ELF-1 (cell line): ENCODE measurements around the gene SH3BP2.
A peak's percentile ranks its signal among the peaks of the same experiment; 100 is the strongest.

Source experiments
- DNase-seq: peaks from one replicate; pipeline ENCODE4 v3.0.0-alpha.2; 2016; ENCODE audit warnings: low read depth, low spot score

Gene SH3BP2

DNA sequence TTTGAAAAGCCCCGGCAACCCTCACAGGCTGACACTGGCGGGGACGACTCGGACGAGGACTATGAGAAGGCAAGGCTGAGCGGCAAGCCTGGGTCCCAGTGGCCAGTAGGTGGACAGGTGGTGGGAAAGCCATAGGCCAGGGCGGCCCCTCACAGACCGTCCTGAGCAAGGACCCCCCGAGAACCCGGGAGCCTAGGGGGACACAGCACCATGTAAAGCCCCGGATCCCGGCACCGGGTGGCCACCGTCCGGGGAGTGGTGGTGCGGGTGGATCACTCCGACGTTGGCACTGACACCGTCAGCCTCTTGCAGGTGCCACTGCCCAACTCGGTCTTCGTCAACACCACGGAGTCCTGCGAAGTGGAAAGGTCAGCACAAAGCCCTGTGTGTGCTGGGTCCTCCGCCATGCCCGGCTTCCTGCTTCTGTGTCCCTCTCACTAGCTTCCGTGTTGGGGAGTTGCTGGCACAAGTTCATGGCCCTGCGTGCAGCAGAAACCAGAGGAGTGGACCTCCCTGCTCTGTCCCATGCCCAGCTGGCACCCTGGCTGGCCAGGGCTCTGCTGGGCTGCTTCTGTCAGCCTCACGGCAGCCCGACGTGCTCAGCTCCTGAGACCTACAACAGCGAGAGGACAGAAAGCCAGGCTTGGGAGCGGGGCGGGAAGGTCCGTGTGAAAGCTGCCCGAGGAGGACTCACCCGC, 38.9 kb downstream of the SH3BP2 start:
- no peak for DNase-seq

DNA sequence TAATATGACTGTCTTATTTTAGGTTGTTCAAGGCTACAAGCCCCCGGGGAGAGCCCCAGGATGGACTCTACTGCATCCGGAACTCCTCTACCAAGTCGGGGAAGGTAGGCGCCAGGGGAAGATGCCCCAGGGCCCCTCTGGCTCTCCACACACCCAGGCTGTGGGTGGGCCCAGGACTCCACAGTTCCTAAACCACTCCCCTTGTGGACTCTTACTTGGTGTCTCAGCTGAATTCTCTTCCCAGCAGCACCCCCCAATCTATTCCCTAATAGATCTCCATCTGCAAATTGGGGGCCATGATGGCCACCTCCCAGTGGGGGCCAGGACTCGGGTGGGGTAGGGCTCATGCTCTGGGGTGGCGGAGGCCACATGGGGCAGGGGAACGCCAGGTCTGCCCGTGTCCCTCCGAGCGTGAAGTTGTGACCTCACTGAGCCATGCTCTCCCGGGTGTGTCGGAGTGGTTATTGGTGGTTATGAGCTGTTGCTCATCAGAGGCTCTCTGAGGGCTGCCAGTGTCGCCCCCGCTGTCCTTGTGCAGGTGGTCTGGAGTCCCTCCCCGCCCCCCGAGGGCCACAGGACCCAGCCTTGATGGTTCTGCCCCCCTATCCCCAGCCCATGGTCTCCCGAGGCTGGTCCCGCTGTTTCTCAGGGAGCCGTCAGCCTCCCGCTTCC, 39.6 kb downstream of the SH3BP2 start:
- DNase-seq = no peak

DNA sequence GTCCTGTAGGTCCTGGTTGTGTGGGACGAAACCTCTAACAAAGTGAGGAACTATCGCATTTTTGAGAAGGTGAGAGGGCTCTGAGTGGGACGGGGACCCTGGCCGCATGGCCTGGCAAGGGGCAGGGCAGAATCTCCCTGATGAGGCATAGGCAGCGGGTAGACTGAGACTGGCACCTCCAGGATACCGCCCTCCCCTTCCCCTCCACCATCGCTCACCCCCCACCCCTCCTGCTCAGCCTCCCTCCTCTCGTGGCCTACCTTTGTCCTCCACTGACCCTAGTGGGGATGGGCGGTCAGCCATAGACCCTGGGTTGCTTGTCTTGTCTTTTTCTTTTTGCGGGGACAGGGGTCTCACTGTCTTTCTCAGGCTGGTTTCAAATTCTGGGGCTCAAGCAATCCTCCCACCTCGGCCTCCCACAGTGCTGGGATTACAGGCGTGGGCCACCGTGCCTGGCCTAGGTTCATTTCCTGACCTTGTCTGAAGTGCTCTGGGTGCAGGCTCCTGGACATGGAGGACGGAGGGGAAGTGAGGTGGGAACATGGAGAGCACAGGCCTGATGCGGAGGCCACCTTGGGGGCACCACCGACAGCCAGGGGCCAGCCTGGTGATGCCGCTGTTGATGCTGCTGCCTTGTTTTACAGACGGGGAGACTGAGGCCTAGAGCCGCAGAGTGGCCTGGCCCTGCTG, 40.2 kb downstream of the SH3BP2 start:
- DNase-seq = no peak

DNA sequence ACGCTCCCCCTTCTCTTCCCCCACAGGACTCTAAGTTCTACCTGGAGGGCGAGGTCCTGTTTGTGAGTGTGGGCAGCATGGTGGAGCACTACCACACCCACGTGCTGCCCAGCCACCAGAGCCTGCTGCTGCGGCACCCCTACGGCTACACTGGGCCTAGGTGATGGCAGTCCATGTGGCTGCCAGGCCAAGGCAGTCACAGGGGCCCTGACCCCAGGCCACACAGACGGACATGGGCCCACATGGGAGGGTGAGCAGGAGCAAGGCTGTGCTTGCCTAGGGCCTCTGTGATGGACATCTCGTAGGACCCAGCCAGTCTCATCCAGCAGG, 40.8 kb downstream of the SH3BP2 start:
- DNase-seq = no peak

DNA sequence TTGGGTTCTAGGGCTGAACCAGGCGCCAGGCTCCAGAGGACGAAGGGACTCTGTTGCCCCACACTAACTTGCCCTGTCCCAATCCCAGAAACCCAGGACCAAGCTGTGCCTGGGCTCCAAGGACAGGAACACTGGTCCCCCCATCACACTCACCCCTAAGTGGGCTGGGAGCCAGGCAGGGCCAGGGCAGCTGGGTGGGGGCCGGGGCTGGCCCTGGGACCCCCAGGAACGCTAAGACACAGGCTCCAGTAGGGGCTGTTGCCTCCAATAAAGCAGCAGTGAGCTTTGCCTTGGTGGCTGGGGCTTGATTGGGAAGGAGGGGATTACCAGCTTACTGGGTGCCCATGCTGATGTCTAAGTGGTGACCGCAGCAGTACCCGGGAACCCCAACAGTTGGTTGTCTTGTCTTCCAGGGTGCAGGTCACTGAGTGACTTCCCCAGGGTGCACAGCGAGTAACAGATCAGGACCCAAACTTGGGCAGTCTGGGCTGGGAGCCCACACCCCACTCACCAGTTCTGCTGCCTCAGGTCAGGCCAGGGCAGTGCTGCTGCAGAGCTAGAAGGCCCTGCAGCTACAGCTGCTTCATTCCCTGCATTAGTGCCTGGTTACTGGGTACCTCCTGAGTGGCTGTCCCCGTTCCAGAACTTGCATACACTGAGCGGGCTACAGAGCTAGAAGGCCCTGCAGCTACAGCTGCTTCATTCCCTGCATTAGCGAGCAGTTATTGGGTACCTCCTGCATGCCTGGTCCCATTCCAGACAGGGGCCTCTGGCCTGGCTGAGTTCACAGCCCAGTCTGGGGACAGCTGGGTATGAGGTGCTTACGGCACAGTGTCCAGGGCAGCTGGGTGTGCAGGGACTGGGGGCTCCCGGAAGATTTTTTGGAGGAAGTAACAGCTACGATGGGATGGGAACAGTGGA, 41.4 kb downstream of the SH3BP2 start:
- no peak for DNase-seq

DNA sequence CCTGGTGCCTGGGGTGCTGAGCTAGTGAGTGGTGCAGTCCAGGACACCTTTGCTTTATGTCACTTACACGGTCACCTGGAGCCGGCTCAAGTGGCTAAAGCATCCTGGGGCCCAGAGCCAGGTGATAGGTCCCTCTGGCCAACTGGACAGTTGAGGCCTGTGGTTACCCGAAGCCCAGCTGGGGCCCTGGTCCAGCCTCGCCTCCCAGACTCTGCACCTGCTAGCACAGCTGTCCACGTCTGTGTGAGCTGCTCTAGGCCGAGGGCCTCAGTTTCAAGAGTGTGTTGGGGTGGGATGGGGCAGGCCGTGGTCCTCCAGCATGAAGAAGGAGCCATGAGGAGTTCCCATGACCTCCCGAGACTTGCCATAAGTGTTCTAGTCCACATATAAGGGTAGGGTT, 43.1 kb downstream of the SH3BP2 start:
- no peak for DNase-seq

DNA sequence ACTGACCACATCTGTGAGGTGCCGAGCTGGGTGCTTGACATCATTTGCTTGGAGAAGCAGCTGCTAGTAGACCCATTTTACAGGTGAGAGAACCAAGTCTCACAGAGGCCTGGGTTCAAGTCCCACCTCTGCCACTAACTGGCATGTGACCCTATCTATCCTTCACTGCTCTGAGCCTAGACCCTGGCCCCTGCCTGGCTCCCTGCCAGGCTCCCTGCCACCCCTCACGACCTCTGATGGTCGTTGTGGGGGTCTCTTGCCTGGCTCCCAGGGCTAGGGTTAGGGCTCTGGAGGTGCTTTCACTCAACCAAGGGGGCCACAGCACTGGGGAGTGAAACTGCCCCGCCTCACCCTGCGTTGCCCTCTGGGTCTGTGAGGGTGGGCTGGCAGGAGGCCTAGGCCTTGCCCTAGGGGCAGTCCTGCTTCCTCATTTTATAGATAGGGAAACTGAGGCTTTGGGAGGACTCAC, 43.5 kb downstream of the SH3BP2 start:
- DNase-seq = no peak

DNA sequence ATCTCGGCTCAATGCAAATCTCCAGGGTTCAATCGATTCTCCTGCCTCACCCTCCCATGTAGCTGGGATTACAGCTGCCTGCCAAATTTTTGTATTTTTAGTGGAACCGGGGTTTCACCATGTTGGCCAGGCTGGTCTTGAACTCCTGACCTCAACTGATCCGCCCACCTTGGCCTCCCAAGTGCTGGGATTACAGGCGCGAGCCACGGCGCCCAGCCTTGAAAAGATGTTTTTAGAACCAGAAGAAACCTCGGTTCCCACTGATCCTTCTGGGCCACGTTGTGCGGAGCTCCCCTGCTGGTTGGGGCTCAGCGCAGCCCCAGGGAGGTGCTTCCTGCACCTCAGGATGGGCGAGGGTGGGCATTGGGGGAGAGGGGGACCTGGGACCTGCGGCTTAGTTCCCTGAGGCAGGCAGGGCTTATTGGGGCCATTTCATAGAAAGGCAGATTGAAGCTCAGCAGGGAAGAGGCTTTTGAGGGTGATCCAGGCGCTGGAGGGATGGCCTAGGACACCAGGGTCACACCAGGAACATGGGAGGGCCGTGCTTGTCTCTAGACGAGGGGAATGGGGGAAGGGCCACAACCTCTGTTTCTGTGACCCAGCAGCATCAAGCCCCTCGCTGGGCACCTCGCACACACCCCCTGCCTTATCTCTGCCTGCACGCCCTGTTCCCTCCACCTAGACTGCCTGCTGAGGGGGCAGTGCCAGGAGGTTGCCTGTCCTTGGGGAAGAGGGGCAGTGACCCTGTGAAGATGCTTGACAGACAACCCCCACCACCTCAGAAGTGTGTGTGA, 44.4 kb downstream of the SH3BP2 start:
- no peak for DNase-seq

DNA sequence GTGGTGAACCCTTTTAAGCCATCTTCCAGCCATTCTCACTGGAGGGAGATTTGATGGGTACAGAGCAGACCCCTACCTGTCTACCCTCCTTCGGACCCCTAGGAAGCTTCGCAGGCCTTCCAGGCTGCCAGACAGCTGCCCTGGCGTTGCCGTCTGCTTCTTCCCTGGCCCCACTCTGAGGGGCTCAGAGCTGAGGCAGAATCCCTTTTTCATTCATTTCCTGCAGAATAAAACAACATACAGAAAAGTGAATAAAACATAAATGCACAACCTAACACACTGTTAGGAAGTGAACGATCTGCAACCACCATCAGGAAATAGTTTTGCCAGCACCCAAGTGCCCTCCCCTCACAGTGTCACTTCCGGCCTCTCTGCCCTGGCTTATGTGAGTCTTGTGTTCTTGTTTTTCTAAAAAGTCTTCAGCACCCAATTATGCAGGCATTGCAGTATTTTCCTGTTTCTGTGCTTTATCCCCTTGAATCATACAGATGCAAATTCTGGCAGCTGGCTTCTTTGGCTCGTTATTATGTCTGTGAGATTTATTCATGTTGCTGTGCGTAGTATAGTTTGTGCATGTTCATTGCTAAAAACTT, 45.1 kb downstream of the SH3BP2 start:
- DNase-seq = no peak

DNA sequence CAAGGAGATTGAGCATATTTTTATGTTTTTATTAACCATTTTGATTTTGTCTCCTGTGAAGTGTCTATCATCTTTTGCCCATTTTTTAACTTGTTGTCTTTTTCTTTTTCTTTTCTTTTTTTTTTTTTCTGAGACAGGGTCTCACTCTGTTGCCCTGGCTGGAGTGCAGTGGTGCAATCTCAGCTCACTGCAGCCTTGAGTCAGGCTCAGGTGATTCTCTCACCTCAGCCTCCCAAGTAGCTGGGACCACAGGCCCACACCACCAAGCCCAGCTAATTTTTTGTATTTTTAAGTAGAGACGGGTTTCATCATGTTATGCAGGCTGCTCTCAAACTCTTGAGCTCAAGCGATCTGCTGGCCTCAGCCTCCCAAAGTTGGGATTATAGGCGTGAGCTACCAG, 46.2 kb downstream of the SH3BP2 start:
- no peak for DNase-seq

DNA sequence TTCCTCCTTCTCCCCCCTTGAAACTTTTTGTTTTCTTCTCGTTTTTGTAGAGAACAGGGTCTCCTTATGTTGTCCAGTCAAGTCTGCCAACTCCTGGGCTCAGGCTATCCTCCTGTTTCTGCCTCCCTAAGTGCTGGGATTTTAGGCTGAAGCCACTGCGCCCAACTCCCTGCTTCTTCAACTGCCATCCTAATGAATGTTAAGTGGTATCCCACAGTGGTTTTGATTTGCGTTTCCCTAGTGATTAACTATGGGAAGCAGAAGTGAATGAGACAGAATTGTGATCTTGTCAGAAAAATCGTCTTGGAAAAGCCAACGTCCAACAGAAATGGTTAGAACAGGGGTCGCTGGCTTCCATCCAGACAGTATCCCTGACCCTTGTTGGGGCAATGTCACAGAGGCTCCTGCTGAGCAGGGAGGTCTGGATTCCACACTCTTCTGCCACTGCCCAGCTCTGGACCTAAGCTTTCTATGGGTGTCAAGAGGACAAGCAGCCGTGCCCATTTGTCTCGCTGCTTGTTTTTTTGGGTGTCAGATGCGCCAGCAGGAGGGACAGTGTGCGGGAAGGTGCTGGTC, 49.9 kb downstream of the SH3BP2 start:
- DNase-seq = peak; percentile 66

DNA sequence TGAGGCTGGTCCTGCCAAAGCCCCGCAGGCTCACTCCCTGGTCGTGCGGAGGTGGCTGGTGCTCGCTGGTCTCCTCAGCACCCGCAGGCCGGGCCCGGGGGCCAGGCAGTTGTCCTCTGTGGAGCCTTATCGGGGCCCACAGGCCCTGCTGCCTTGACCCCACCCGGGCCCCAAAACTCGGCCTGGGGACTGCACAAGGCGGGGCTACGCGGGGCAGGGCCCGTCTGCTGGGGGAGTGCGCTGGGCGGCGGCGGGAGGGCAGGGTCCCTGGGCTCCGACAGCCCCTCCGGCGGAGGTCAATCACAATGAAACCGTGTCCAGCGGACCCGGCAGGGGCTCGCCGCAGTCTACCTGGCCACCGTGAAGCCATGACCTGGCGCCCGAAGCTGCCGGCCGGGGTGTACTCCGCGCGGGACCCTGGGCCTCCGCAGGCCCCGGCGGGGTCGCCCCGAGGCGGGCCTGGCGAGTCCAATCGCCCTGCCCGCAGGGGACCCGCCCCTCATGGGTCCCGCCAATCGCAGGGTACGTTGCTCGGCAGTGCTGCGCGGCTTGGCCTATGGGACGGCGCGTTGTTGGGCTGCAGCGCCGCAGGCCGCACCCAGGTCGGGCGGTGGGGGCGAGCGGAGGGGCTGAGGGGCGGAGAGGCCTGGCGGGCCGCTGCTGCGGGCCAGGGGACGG, 50.5 kb downstream of the SH3BP2 start, which contains the start of gene ADD1:
TSS of gene ADD1 (plus strand) at position 582 of the 678 bp plus-strand sequence. CDS start 32,072 bp downstream, outside the sequence.
- DNase-seq = peak; percentile 98

DNA sequence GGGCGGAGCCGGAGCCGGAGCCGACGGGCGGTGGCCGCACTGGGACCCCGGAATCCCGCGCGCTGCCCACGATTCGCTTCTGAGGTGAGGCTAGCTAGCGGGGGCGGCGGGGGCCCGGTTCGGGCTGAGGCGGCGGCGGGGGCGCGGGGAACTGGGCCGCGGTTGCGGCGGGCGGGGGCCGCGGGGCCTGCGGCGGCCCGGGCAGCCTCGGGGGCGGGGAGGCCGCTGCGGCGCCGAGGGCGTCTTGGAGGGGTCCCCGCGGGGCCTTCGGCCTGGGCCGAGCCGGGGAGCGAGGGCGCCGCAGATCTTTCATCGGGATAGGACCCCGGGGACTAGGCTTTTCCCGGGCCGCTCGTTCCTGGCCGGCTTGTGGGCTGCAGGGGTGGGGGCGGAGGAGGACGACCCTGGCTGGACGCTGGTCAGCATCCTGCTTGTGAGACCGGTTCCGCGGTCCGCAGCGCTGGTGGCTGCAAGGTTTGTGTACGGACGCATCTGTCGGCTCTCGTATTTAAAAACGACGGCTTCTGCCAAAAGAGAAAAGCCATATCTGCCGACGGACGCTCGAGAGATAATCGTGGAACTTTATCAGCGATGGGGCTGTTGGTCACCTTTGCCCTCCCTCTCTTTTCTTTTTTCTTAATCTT, 51.2 kb downstream of the SH3BP2 start:
- DNase-seq = peak; percentile 74

DNA sequence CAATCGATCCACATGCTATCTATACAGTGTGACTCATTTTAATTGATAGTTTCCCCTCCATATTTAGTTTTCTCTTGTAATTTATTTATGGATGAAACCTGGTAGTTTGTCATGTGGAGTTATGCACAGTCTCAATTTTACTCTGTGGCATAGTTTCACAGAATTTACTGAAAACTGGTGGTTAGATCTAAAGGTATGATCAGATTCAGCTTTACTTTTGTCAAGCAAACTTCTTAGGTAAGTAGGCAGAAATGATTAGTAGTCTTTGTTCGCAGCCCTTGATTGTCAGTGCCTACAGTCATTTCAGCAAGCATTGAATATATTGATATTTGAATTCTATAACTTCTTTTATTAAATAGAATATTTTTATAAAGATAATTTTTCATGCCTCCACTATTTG, 53.3 kb downstream of the SH3BP2 start:
- DNase-seq = no peak

DNA sequence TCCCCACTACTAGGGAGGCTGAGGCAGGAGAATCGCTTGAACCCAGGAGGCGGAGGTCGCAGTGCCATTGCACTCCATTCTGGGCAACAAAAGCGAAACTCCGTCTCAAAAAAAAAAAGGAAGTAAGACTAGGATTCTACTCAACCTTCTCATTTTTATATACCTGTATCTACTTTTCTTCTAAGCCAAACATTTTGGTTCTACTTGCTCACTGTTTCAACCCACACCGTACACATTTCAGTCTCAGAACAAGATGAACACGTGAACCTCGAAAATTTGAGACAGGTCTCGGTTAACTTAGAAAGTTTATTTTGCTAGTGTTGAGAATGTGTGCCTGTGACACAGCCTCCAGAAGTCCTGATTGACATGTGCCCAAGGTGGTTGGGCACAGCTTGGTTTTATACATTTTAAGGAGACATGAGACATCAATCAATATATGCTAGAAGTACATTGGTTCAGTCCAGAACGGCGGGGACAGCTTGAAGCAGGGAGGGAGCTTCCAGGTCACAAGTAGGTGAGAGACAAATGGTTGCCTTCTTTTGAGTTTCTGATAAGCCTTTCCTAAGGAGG, 54.5 kb downstream of the SH3BP2 start:
- DNase-seq = no peak

DNA sequence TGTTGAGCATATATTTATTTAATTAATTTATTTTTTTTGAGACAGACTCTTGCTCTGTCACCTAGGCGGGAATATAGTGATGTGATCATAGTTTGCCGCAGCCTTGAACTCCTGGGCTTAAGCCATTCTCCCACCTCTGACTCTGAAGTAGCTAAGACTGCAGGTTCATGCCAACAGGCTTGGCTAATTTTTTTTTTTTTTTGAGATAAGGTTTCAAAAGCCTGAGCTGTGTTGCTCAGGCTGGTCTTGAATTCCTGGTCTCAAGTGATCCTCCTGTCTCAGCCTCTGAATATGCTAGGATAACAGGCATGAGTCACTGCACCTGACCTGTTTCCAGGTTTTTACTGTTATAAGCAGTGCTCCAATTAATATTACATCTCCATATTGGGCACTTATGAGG, 55.6 kb downstream of the SH3BP2 start:
- DNase-seq = no peak

DNA sequence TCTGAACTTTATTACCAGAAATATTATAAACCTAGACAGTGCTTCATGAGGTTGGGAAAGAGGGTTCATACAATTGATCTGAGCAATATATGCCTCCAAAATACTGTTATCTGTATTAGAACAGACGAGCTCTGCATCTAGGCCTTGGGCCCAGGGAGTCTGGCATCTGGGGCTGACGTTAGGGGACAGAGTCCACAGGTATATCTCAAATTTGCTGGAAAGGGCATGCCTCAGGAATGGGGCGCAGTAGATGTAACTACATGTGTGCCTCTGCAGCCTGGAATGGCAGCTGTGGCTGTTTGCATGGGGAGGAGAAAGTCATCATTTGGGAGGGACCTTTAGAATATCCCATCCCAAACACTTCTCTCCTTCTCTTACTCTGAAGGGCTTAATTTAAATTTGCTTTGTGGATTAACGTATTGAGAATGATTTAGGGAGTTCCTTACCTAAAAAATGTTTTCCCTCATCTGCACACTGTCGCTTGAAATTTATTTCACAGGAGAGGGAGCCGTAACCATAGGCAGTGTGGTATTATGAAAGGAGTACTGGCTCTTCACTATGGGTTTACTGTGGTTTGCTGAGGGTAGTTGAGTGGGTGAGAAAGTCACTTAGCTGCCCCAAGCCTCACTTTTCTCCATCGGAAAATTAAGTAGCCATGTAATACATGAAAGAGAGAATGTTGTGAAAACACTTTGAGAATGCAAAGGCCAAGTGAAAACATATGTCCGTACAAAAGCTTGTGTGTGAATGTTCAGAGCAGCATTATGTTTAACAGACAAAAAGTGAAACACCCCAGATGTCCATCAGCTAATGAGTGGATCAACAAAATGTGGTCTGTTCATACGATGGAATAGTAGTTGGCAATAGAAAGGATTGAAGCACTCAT, 56.6 kb downstream of the SH3BP2 start:
- DNase-seq = no peak
